MM.1S (cell line): Measurements from ENCODE around the gene TENT4A.

ENCODE experiments used
- CTCF ChIP-seq: fragments of 300-600 bp; sonication (generic); IDR thresholded peaks from 2 replicates; pipeline ENCODE4 v1.5.1; 2016; ENCODE audit warnings: antibody characterized with exemption, low read length, mixed read lengths
- EZH2 ChIP-seq: fragments of 300-600 bp; sonication (generic); optimal IDR thresholded peaks from 2 replicates; pipeline ENCODE3; 2017; ENCODE audit warnings: low read depth, mild to moderate bottlenecking, antibody characterized with exemption, low read length, mixed read lengths

DNA sequence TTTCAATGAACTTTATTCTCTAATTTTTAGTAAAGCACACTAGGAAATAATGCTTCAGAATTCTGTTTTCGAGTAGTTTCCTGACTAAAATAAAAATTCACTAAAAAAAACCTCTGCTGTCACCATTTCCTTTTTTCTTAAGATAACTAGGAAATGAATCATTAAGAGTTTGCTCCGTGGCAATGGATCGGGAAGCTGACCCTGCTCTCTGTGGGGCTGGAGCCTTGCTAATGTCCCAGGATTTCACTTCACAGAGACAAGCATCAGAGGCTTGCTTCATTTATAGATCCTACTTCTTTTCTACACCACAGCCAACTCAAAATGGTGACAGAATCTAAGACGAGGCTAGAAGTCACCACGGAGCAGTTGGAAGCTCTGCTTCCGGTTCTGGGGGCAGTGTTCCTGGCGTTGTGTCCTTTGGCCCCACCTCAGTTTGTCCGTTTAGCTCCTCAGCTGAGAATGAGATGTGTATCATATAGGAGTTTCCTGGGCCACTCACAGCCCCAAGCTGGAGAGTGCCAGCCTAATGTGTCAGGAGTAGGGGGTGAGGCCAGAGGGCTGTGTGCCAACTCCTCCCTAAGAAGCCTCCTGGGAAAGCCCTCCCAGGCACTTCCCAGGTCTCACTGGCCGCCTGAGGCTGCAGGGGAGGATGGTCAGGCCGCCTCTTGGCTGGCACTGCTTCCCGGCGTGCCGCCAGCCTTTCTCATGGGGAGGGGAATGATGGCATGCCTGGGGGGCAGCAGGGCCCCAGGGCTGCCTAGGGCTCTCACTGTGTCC lies 19.6 kb downstream of the TENT4A start:
- TF ChIP-seq EZH2 = no peak
- TF ChIP-seq CTCF = no peak
